Activated CD8-positive, alpha-beta T cell treated with anti-CD3 and anti-CD28 coated beads for 36 hours (primary cell): Measurements from ENCODE around the gene LIN7A. TPM values are rescaled to one million over a fixed set of nuclear protein-coding genes. Genes with fewer than 3 reads are reported as not detected.

Experiments used
- ATAC-seq: fragments of 200-7000 bp; cut with Tn5 transposase; one replicate; pipeline ENCODE4 v1.10.0; 2021; ENCODE audit warnings: mild to moderate bottlenecking, moderate library complexity
- CTCF ChIA-PET: fragments of 350-600 bp; sonication (Branson Sonifier 250); formaldehyde crosslinking; loops from one replicate; lab custom pipeline; 2021; ENCODE audit warnings: antibody characterized with exemption; lab: Charles Lee
- POLR2A ChIA-PET: fragments of 350-600 bp; sonication (Branson Sonifier 250); formaldehyde crosslinking; loops from one replicate; lab custom pipeline; 2021; ENCODE audit warnings: antibody characterized with exemption; lab: Charles Lee
- DNase-seq: peaks from one replicate; pipeline ENCODE4 v3.0.0-alpha.2; 2020
- H3K27ac Mint-ChIP-seq: one replicate; pipeline ENCODE4 v1.8.0; 2021; ENCODE audit warnings: mild to moderate bottlenecking, mixed read lengths
- H3K27me3 Mint-ChIP-seq: one replicate; pipeline ENCODE4 v1.8.0; 2021; ENCODE audit warnings: mixed read lengths
- H3K36me3 Mint-ChIP-seq: one replicate; pipeline ENCODE4 v1.8.0; 2021; ENCODE audit warnings: low read depth, mixed read lengths
- H3K4me1 Mint-ChIP-seq: one replicate; pipeline ENCODE4 v1.8.0; 2021; ENCODE audit warnings: low read depth, mixed read lengths
- H3K4me3 Mint-ChIP-seq: one replicate; pipeline ENCODE4 v1.8.0; 2021; ENCODE audit warnings: mild to moderate bottlenecking, moderate library complexity, mixed read lengths
- H3K9me3 Mint-ChIP-seq: one replicate; pipeline ENCODE4 v1.8.0; 2021; ENCODE audit warnings: mixed read lengths
- CTCF ChIP-seq: fragments of 200-600 bp; IDR thresholded peaks from one replicate; pipeline ENCODE4 v1.8.0; 2022; ENCODE audit warnings: antibody characterized with exemption, mild to moderate bottlenecking
- intact Hi-C: fragments of 100-400 bp; cut with micrococcal nuclease; formaldehyde crosslinking; loops from one replicate; pipeline ENCODE4 v1.10.0; 2022
- total RNA-seq, 2 experiments: library from RNA; stranded (reverse); gene quantifications; one replicate each; pipeline ENCODE4 v1.2.3, GENCODE V29; 2021

LIN7A gene
- total RNA-seq, 2 experiments from 2014 or later, result not detected

DNA sequence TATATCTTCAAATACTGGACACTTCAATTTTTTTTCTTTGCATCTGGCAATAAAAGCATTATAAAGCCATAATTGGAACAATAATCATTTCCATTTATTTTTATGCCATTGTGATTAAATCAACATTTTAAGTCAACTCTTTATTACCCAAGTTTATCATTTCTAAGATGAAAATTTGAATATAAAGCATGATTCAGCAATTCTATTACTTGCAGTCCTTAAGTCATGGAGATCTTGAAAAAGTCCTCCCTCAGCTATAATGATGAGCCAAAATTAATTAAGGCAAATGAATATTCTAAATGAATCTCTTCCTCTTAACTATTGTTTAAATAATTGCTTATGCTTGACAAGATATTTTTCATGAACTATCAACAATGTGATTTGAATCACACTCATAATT, 65.7 kb downstream of the LIN7A start:
- no peak for DNase-seq
- intact Hi-C loops, result no loop called here
- no peak overlapping the region for H3K27ac Mint-ChIP-seq
- H3K36me3 Mint-ChIP-seq, result no peaks in the 10 kb centered on the region
- no peak for TF ChIP-seq CTCF
- H3K4me3 Mint-ChIP-seq, result no peak overlapping the region
- no peaks in the 10 kb centered on the region for H3K27me3 Mint-ChIP-seq
- POLR2A ChIA-PET, result no interaction called here
- no peak for ATAC-seq
- H3K4me1 Mint-ChIP-seq, result no peaks in the 10 kb centered on the region
- H3K9me3 Mint-ChIP-seq, result no peaks in the 10 kb centered on the region
- CTCF ChIA-PET, result no interaction called here

GRCh38 chr12:80869264-80869663, 68.5 kb downstream of the LIN7A start:
- ChIA-PET POLR2A (no interaction called here), CTCF (no interaction called here)
- Mint-ChIP-seq H3K4me3 (no peak overlapping the region), H3K36me3 (no peaks in the 10 kb centered on the region), H3K27ac (no peak overlapping the region), H3K4me1 (no peaks in the 10 kb centered on the region), H3K9me3 (no peaks in the 10 kb centered on the region), H3K27me3 (no peaks in the 10 kb centered on the region)
- no peak for DNase-seq
- TF ChIP-seq CTCF, result no peak
- ATAC-seq, result no peak
- intact Hi-C loops, result no loop called here

- Mint-ChIP-seq H3K27me3 (no peaks in the 10 kb centered on the region), H3K9me3 (no peaks in the 10 kb centered on the region), H3K4me3 (no peak overlapping the region), H3K27ac (no peak overlapping the region), H3K4me1 (no peaks in the 10 kb centered on the region), H3K36me3 (no peaks in the 10 kb centered on the region)
- ATAC-seq, result no peak
- ChIA-PET CTCF (no interaction called here), POLR2A (no interaction called here)
- DNase-seq, result no peak
- no peak for TF ChIP-seq CTCF
- intact Hi-C loops, result no loop called here
Measured at GRCh38 chr12:80868576-80868975, 69.2 kb downstream of the LIN7A start.

DNA sequence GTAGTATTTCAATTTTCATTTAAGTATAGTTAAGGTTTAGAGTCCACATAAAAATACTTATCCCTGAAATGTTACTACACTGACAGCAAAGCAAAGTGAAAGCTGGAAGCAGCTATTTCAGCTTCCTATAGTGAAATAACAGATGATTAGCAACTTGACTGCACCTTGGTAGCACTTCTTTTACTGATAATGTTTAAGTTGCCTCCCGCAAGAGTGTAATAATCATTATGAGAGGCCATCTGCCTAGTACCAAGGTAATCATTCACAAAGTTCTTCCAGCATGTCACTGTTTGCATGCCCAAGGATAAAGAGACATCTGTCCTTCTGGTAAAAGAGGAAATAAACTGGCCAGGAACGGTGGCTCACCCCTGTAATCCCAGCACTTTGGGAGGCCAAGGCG, 69.8 kb downstream of the LIN7A start:
- ChIA-PET CTCF (no interaction called here), POLR2A (no interaction called here)
- Mint-ChIP-seq H3K27ac (no peak overlapping the region), H3K4me1 (no peaks in the 10 kb centered on the region), H3K36me3 (no peaks in the 10 kb centered on the region), H3K9me3 (no peaks in the 10 kb centered on the region), H3K27me3 (no peaks in the 10 kb centered on the region), H3K4me3 (no peak overlapping the region)
- intact Hi-C loops, result no loop called here
- DNase-seq (no peak), ATAC-seq (no peak)
- no peak for TF ChIP-seq CTCF

DNA sequence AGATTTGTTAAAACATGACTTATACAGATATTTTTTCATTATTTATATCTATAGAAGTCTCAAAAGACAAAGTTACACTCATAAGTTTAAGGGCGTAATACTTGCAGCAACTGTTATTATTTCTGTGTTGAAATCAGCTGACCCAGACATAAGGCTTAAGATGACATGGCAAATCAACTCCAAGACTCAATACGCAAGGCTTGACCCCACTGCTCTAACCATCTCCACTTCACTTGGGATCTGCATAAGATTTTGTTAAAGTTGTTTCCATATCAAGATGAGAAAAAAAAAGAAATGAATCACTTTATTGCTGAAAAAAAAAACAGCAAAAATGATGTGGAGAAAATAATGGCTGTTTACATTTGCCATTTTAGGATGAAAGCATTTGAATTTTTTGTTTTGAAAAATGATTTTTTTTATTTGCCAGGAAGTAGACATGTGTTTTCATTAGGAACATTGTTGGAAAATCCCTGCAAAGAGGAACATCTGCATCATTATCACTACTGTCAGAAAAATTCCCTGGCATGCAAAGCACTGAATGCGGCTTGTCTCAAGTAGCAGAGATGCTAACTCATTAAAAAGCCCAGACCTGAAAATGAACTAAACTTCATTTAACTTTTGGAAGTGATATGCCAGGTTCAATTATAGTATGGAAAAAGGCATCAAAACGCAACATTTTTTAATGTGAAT, 73.5 kb downstream of the LIN7A start:
- ATAC-seq (no peak), DNase-seq (no peak)
- ChIA-PET POLR2A (no interaction called here), CTCF (no interaction called here)
- intact Hi-C loops, result no loop called here
- Mint-ChIP-seq H3K4me1 (no peaks in the 10 kb centered on the region), H3K27me3 (no peaks in the 10 kb centered on the region), H3K36me3 (no peaks in the 10 kb centered on the region), H3K4me3 (no peak overlapping the region), H3K9me3 (no peaks in the 10 kb centered on the region), H3K27ac (no peak overlapping the region)
- no peak for TF ChIP-seq CTCF
